Natural killer cell (primary cell): ENCODE data around the gene LRWD1. TPM values are rescaled to one million over a fixed set of nuclear protein-coding genes. Genes with fewer than 3 reads are reported as not detected.

Experiments used
- ATAC-seq, 3 donors: fragments of 150-1000 bp in 2 of 3; fragments of 200-7000 bp in 1 of 3; cut with Tn5 transposase; 1 replicate in 1 of 3; 2 replicates in 2 of 3; pipeline ENCODE4 v1.10.0; 2021; ENCODE audit warnings: mild to moderate bottlenecking in 2 of 3, moderate library complexity in 2 of 3
- DNase-seq, 2 donors: peaks; one replicate each; pipeline versions ENCODE4 v3.0.0 to v3.0.0-alpha.2; 2013 to 2021; ENCODE audit warnings: mixed read lengths in 1 of 2
- H3K27ac ChIP-seq: one replicate; pipeline ENCODE4 v1.5.1; 2013; ENCODE audit warnings: mild to moderate bottlenecking, low read length
- H3K27me3 ChIP-seq: one replicate; pipeline ENCODE4 v1.6.1; 2013; ENCODE audit warnings: low read length; ENCODE audit not compliant: control insufficient read depth, insufficient read depth
- H3K36me3 ChIP-seq: one replicate; pipeline ENCODE4 v1.6.1; 2013; ENCODE audit warnings: low read length; ENCODE audit not compliant: control insufficient read depth, insufficient read depth
- H3K4me1 ChIP-seq: one replicate; pipeline ENCODE4 v1.6.1; 2013; ENCODE audit warnings: low read length; ENCODE audit not compliant: control insufficient read depth, insufficient read depth
- H3K4me3 ChIP-seq: one replicate; pipeline ENCODE4 v1.5.1; 2013; ENCODE audit warnings: low read length
- H3K9me3 ChIP-seq: one replicate; pipeline ENCODE4 v1.6.1; 2013; ENCODE audit warnings: low read length; ENCODE audit not compliant: control insufficient read depth, insufficient read depth
- H3K27ac Mint-ChIP-seq, 2 donors: one replicate each; pipeline ENCODE4 v1.8.0; 2022; ENCODE audit warnings: mild to moderate bottlenecking in 2 of 2, mixed read lengths in 2 of 2, moderate library complexity in 1 of 2
- H3K27me3 Mint-ChIP-seq, 2 donors: one replicate each; pipeline ENCODE4 v1.8.0; 2022; ENCODE audit warnings: low read depth in 2 of 2, mixed read lengths in 2 of 2
- H3K36me3 Mint-ChIP-seq: one replicate; pipeline ENCODE4 v1.8.0; 2022; ENCODE audit warnings: mixed read lengths
- H3K4me1 Mint-ChIP-seq, 2 donors: one replicate each; pipeline ENCODE4 v1.8.0; 2022; ENCODE audit warnings: mixed read lengths in 2 of 2
- H3K4me3 Mint-ChIP-seq: one replicate; pipeline ENCODE4 v1.8.0; 2022; ENCODE audit warnings: mild to moderate bottlenecking, moderate library complexity, mixed read lengths
- H3K9me3 Mint-ChIP-seq, 2 donors: one replicate each; pipeline ENCODE4 v1.8.0; 2022; ENCODE audit warnings: mixed read lengths in 2 of 2
- WGBS: methylation state at CpG from one replicate; pipeline ENCODE4 v1.1.7; 2013; ENCODE audit warnings: missing lambda C conversion rate; ENCODE audit not compliant: insufficient coverage; 5-methylcytosine and 5-hydroxymethylcytosine counted together
- intact Hi-C: fragments of 100-400 bp; cut with micrococcal nuclease; formaldehyde crosslinking; loops from one replicate; pipeline ENCODE4 v1.14.2; 2022
- total RNA-seq, 4 donors: library from RNA; stranded (reverse); fragments of 120-200 nt in 1 of 4; gene quantifications; one replicate each; pipeline versions ENCODE4 v1.2.3 to v1.2.4, GENCODE V29; 2013 to 2022
- TF ChIP-seq, protein P1 (sequence below): fragments of 200-600 bp; IDR thresholded peaks from one replicate; pipeline ENCODE4 v1.8.0; 2022; ENCODE audit warnings: antibody characterized with exemption

Gene LRWD1
- total RNA-seq, 3 donors from 2014 or later (not counting 1 experiment from before 2014, with no cell fraction given) = 20.0 to 24.1 (median 20.4) TPM

DNA sequence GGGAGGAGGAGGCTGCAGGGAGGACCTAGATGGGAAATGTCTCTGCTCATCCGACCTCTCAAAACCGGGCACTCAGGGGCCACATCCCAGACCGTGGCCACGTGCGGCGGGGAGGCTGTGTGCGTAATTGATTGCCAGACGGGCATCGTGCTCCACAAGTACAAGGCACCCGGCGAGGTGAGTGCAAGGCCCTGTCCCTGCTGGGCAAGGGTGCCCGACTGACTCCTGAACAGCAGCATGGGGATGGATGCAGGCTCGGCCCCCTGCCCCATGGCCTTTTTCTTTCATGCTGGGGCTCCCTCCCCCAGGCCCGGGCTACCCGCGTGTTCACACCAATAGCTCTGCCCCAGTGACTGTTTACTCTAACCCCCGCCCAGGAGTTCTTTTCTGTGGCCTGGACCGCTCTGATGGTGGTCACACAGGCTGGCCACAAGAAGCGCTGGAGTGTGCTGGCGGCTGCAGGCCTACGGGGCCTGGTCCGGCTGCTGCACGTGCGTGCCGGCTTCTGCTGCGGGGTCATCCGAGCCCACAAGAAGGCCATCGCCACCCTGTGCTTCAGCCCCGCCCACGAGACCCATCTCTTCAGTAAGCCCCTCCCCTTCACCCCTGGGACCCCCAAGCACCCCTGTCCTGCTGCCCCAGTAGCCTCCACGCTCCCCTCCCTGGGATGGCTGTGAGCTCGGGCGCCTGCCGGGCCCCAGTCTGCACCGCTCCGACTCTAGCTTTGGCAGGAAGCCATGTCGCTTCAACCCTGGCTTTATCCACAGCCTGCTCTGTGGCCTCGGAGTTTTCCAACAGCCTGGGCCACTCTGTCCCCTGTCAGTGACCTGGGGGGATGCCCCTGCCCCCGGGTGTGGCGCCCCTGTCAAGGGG is 3.9 kb downstream of the LRWD1 start:
- Histone ChIP-seq H3K9me3 (no peaks in the 10 kb centered on the region), H3K27me3 (no peaks in the 10 kb centered on the region), H3K27ac (no peak overlapping the region), H3K4me1 (peaks cover 20% of the 10 kb centered on the region), H3K4me3 (no peak overlapping the region), H3K36me3 (peaks cover 25% of the 10 kb centered on the region)
- no peak for ATAC-seq
- Mint-ChIP-seq H3K27me3 (no peaks in the 10 kb centered on the region), H3K36me3 (no peaks in the 10 kb centered on the region), H3K9me3 (no peaks in the 10 kb centered on the region), H3K4me1 (peaks cover 10 to 31% of the 10 kb centered on the region in 2 donors), H3K27ac (no peak overlapping the region), H3K4me3 (no peak overlapping the region)
- intact Hi-C loops = no loop called here
- no peak for DNase-seq
- TF ChIP-seq, protein P1, sequence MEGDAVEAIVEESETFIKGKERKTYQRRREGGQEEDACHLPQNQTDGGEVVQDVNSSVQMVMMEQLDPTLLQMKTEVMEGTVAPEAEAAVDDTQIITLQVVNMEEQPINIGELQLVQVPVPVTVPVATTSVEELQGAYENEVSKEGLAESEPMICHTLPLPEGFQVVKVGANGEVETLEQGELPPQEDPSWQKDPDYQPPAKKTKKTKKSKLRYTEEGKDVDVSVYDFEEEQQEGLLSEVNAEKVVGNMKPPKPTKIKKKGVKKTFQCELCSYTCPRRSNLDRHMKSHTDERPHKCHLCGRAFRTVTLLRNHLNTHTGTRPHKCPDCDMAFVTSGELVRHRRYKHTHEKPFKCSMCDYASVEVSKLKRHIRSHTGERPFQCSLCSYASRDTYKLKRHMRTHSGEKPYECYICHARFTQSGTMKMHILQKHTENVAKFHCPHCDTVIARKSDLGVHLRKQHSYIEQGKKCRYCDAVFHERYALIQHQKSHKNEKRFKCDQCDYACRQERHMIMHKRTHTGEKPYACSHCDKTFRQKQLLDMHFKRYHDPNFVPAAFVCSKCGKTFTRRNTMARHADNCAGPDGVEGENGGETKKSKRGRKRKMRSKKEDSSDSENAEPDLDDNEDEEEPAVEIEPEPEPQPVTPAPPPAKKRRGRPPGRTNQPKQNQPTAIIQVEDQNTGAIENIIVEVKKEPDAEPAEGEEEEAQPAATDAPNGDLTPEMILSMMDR = no peak
- 86% methylated on average over 40 of the region's 40 CpGs for WGBS

DNA sequence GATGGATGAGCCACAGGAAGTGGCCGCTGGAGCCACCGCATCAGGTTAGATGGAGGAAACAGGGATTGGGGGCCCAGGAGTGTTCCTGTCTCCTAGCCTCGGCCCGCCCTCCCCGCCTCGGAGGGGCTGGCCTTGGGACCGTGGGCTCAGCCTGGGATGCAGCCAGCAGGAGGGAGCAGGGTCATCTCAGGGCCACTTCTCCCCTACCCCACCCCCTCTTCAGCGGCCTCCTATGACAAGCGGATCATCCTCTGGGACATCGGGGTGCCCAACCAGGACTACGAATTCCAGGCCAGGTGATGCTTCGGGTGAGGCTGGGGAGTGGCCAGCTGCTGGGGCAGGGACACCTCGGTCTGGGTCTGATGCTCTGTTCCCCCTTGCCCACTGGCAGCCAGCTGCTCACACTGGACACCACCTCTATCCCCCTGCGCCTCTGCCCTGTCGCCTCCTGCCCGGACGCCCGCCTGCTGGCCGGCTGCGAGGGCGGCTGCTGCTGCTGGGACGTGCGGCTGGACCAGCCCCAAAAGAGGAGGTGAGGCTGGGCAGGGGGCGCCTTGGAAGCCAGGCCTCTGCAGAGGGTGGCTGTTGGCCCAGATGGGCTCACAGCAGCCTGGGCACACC is 4.7 kb downstream of the LRWD1 start:
- Mint-ChIP-seq H3K4me3 (no peak overlapping the region), H3K27ac (no peak overlapping the region), H3K4me1 (peaks cover 3 to 24% of the 10 kb centered on the region in 2 donors), H3K27me3 (no peaks in the 10 kb centered on the region), H3K9me3 (no peaks in the 10 kb centered on the region), H3K36me3 (no peaks in the 10 kb centered on the region)
- Histone ChIP-seq H3K4me3 (no peak overlapping the region), H3K36me3 (peaks cover 26% of the 10 kb centered on the region), H3K9me3 (no peaks in the 10 kb centered on the region), H3K27ac (no peak overlapping the region), H3K27me3 (no peaks in the 10 kb centered on the region), H3K4me1 (peaks cover 12% of the 10 kb centered on the region)
- 92% methylated on average over 24 of the region's 24 CpGs for WGBS
- TF ChIP-seq, protein P1 = no peak
- intact Hi-C loops = no loop called here
- DNase-seq = no peak
- no peak for ATAC-seq

GRCh38 chr7:102469972-102470825 is 5.4 kb downstream of the LRWD1 start:
- Mint-ChIP-seq H3K36me3 (no peaks in the 10 kb centered on the region), H3K9me3 (no peaks in the 10 kb centered on the region), H3K4me3 (no peak overlapping the region), H3K4me1 (peaks cover 3 to 19% of the 10 kb centered on the region in 2 donors), H3K27me3 (no peaks in the 10 kb centered on the region), H3K27ac (no peak overlapping the region)
- Histone ChIP-seq H3K4me1 (peaks cover 9% of the 10 kb centered on the region), H3K27me3 (no peaks in the 10 kb centered on the region), H3K4me3 (no peak overlapping the region), H3K27ac (no peak overlapping the region), H3K9me3 (no peaks in the 10 kb centered on the region), H3K36me3 (peaks cover 26% of the 10 kb centered on the region)
- no peak for DNase-seq
- intact Hi-C loops = no loop called here
- ATAC-seq = no peak
- TF ChIP-seq, protein P1 = no peak
- WGBS = 81% methylated on average over 20 of the region's 20 CpGs
